ENCODE results near the gene GALNT9.

GRCh38 chr12:132147423-132148367 is 181.7 kb downstream of the GALNT9 start:
- TF ChIP-seq, protein P1, sequence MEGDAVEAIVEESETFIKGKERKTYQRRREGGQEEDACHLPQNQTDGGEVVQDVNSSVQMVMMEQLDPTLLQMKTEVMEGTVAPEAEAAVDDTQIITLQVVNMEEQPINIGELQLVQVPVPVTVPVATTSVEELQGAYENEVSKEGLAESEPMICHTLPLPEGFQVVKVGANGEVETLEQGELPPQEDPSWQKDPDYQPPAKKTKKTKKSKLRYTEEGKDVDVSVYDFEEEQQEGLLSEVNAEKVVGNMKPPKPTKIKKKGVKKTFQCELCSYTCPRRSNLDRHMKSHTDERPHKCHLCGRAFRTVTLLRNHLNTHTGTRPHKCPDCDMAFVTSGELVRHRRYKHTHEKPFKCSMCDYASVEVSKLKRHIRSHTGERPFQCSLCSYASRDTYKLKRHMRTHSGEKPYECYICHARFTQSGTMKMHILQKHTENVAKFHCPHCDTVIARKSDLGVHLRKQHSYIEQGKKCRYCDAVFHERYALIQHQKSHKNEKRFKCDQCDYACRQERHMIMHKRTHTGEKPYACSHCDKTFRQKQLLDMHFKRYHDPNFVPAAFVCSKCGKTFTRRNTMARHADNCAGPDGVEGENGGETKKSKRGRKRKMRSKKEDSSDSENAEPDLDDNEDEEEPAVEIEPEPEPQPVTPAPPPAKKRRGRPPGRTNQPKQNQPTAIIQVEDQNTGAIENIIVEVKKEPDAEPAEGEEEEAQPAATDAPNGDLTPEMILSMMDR (IDR thresholded peaks at IDR 0.05 in 2 of 3, conservative IDR thresholded peaks at IDR 0.05 in 1 of 3; ENCODE audit: borderline replicate concordance in 1 of 3, insufficient read depth in 1 of 3, low read depth in 2 of 3, low read length in 2 of 3) = no peak
- no peak for TF ChIP-seq POLR2AphosphoS5 (IDR thresholded peaks at IDR 0.05; ENCODE audit: low read depth, low read length)
- TF ChIP-seq POLR2A (IDR thresholded peaks at IDR 0.05; ENCODE audit: borderline replicate concordance, extremely low read depth, insufficient read depth, insufficient read length) = no peak
- no peak for TF ChIP-seq REST (IDR thresholded peaks at IDR 0.05; ENCODE audit: low read depth)
- no peak for TF ChIP-seq CEBPB (IDR thresholded peaks at IDR 0.05; ENCODE audit: low read depth)
- no peak for TF ChIP-seq ZNF274 (IDR thresholded peaks at IDR 0.05; ENCODE audit: low read depth, low read length)

Measured in HCT116 (cell line).